H9 (cell line): ENCODE data around the gene AMER1. TPM values are rescaled to one million over a fixed set of nuclear protein-coding genes. Genes with fewer than 3 reads are reported as not detected.
A peak's percentile ranks its signal among the peaks of the same experiment; 100 is the strongest.

Source experiments
- DNase-seq: peaks from one replicate; pipeline ENCODE4 v3.0.0-alpha.2; 2017
- H2AFZ ChIP-seq: one replicate; pipeline ENCODE4 v1.6.1; 2013; ENCODE audit warnings: mild to moderate bottlenecking, low read length, control low read depth, moderate library complexity
- H2AK5ac ChIP-seq: 2 replicates; pipeline ENCODE4 v1.6.1; 2013; ENCODE audit warnings: low read length, control low read depth, mixed read lengths; ENCODE audit not compliant: insufficient read length
- H2BK120ac ChIP-seq: one replicate; pipeline ENCODE4 v1.6.1; 2013; ENCODE audit warnings: low read depth, mild to moderate bottlenecking, low read length, control low read depth, inconsistent platforms; ENCODE audit not compliant: poor library complexity, severe bottlenecking
- H2BK12ac ChIP-seq: 2 replicates; pipeline ENCODE4 v1.6.1; 2013; ENCODE audit warnings: low read length, control low read depth, mixed read lengths, low read depth; ENCODE audit not compliant: insufficient read length
- H2BK15ac ChIP-seq: 2 replicates; pipeline ENCODE4 v1.6.1; 2013; ENCODE audit warnings: low read depth, low read length, control low read depth
- H2BK20ac ChIP-seq: one replicate; pipeline ENCODE4 v1.6.1; 2013; ENCODE audit warnings: low read depth, mild to moderate bottlenecking, low read length, control low read depth, inconsistent platforms; ENCODE audit not compliant: poor library complexity, severe bottlenecking
- H2BK5ac ChIP-seq: 2 replicates; pipeline ENCODE4 v1.6.1; 2013; ENCODE audit warnings: low read length, control low read depth, mixed read lengths; ENCODE audit not compliant: insufficient read length
- H3K14ac ChIP-seq: 2 replicates; pipeline ENCODE4 v1.6.1; 2013; ENCODE audit warnings: low read length, control low read depth; ENCODE audit not compliant: insufficient read depth
- H3K18ac ChIP-seq: 2 replicates; pipeline ENCODE4 v1.6.1; 2013; ENCODE audit warnings: low read depth, mild to moderate bottlenecking, mixed read lengths, low read length, control low read depth; ENCODE audit not compliant: insufficient read length
- H3K23ac ChIP-seq: 2 replicates; pipeline ENCODE4 v1.6.1; 2013; ENCODE audit warnings: low read length, control low read depth, mixed read lengths, low read depth; ENCODE audit not compliant: insufficient read length
- H3K23me2 ChIP-seq: 2 replicates; pipeline ENCODE4 v1.6.1; 2013; ENCODE audit warnings: low read depth, mild to moderate bottlenecking, mixed read lengths, low read length, control low read depth; ENCODE audit not compliant: insufficient read length, poor library complexity, severe bottlenecking
- H3K27ac ChIP-seq: 2 replicates; pipeline ENCODE4 v1.5.1; 2013; ENCODE audit warnings: low read length, control low read depth, mixed read lengths, low read depth; ENCODE audit not compliant: insufficient read length
- H3K27me3 ChIP-seq: 2 replicates; pipeline ENCODE4 v1.6.1; 2013; ENCODE audit warnings: low read length, control low read depth, inconsistent platforms; ENCODE audit not compliant: insufficient read depth
- H3K4ac ChIP-seq: 2 replicates; pipeline ENCODE4 v1.6.1; 2013; ENCODE audit warnings: low read depth, mild to moderate bottlenecking, control low read depth, inconsistent platforms, low read length, moderate library complexity
- H3K4me1 ChIP-seq: 2 replicates; pipeline ENCODE4 v1.6.1; 2013; ENCODE audit warnings: low read length, control low read depth, inconsistent platforms; ENCODE audit not compliant: insufficient read depth
- H3K4me2 ChIP-seq: 2 replicates; pipeline ENCODE4 v1.6.1; 2013; ENCODE audit warnings: low read length, control low read depth, mixed read lengths; ENCODE audit not compliant: insufficient read length, insufficient read depth
- H3K56ac ChIP-seq: 2 replicates; pipeline ENCODE4 v1.6.1; 2013; ENCODE audit warnings: low read depth, mild to moderate bottlenecking, mixed read lengths, low read length, control low read depth; ENCODE audit not compliant: insufficient read length
- H3K79me1 ChIP-seq: 2 replicates; pipeline ENCODE4 v1.6.1; 2013; ENCODE audit warnings: low read depth, mild to moderate bottlenecking, moderate library complexity, low read length, control low read depth, inconsistent platforms; ENCODE audit not compliant: insufficient read depth, poor library complexity, severe bottlenecking
- H3K79me2 ChIP-seq: 2 replicates; pipeline ENCODE4 v1.6.1; 2013; ENCODE audit warnings: low read length, control low read depth, inconsistent platforms; ENCODE audit not compliant: insufficient read depth
- H3K9ac ChIP-seq: 2 replicates; pipeline ENCODE4 v1.6.1; 2013; ENCODE audit warnings: low read length, control low read depth, mixed read lengths; ENCODE audit not compliant: insufficient read length; ENCODE audit errors: extremely low read depth
- H3K9me3 ChIP-seq: one replicate; pipeline ENCODE4 v1.6.1; 2013; ENCODE audit warnings: low read depth, low read length, inconsistent platforms; ENCODE audit not compliant: control insufficient read depth
- H3T11ph ChIP-seq: one replicate; pipeline ENCODE4 v1.6.1; 2013; ENCODE audit warnings: mild to moderate bottlenecking, low read length, control low read depth, inconsistent platforms
- H4K20me1 ChIP-seq: one replicate; pipeline ENCODE4 v1.6.1; 2013; ENCODE audit not compliant: control insufficient read depth, insufficient read length, insufficient read depth
- H4K5ac ChIP-seq: 2 replicates; pipeline ENCODE4 v1.6.1; 2013; ENCODE audit warnings: low read depth, mild to moderate bottlenecking, mixed read lengths, low read length, control low read depth; ENCODE audit not compliant: insufficient read length
- H4K8ac ChIP-seq: replicated peaks from 2 replicates; pipeline ENCODE4 v1.6.1; 2013; ENCODE audit warnings: low read length, control low read depth, mixed read lengths, low read depth; ENCODE audit not compliant: insufficient read length
- H4K91ac ChIP-seq: 2 replicates; pipeline ENCODE4 v1.6.1; 2013; ENCODE audit warnings: low read depth, mild to moderate bottlenecking, moderate library complexity, mixed read lengths, low read length, control low read depth; ENCODE audit not compliant: insufficient read length
- H3K27ac Mint-ChIP-seq, 3 experiments: 2 replicates in 2 of 3; 3 replicates in 1 of 3; pipeline ENCODE4 v1.8.0; 2020 to 2021; ENCODE audit warnings: mixed read lengths in 3 of 3, mild to moderate bottlenecking in 1 of 3, moderate library complexity in 1 of 3
- H3K27me3 Mint-ChIP-seq: 2 replicates; pipeline ENCODE4 v1.8.0; 2021; ENCODE audit warnings: low read depth, mild to moderate bottlenecking, moderate library complexity, mixed read lengths
- H3K36me3 Mint-ChIP-seq, 3 experiments: 2 replicates in 2 of 3; 3 replicates in 1 of 3; pipeline ENCODE4 v1.8.0; 2020 to 2021; ENCODE audit warnings: low read depth in 3 of 3, mixed read lengths in 3 of 3; ENCODE audit not compliant: insufficient read depth in 1 of 3
- H3K4me1 Mint-ChIP-seq, 2 experiments: 2 replicates each; pipeline ENCODE4 v1.8.0; 2020; ENCODE audit warnings: mixed read lengths in 2 of 2
- H3K4me3 Mint-ChIP-seq, 2 experiments: 2 replicates in 1 of 2; 3 replicates in 1 of 2; pipeline ENCODE4 v1.8.0; 2020 to 2021; ENCODE audit warnings: mild to moderate bottlenecking in 2 of 2, mixed read lengths in 2 of 2, moderate library complexity in 1 of 2
- H3K9me3 Mint-ChIP-seq, 2 experiments: 2 replicates in 1 of 2; 3 replicates in 1 of 2; pipeline ENCODE4 v1.8.0; 2020; ENCODE audit warnings: mild to moderate bottlenecking in 2 of 2, mixed read lengths in 2 of 2, moderate library complexity in 1 of 2
- WGBS: extraction: QIAGEN DNeasy Blood & Tissue Kit; methylation state at CpG from one replicate; pipeline ENCODE4 v1.1.7; 2013; ENCODE audit warnings: missing lambda C conversion rate, low lambda C conversion rate, mixed read lengths; ENCODE audit not compliant: insufficient read length; ENCODE audit errors: extremely low coverage; 5-methylcytosine and 5-hydroxymethylcytosine counted together
- total RNA-seq: library from RNA; stranded (reverse); gene quantifications from 2 replicates; pipeline ENCODE4 v1.2.1, GENCODE V29; 2021
- TF ChIP-seq, protein P1 (sequence below): fragments of 200-600 bp; sonication (generic); conservative IDR thresholded peaks from 3 replicates; pipeline ENCODE4 v1.8.0; 2021; ENCODE audit warnings: antibody characterized with exemption, mild to moderate bottlenecking

The AMER1 gene
- total RNA-seq, 1 experiment from 2014 or later: 6.2 TPM

GRCh38 chrX:64205735-64206501, 410 bp upstream of the AMER1 start:
- Histone ChIP-seq H3K27ac (no peak overlapping the region), H2AK5ac (no peak overlapping the region), H3K9me3 (peaks cover 27% of the 10 kb centered on the region), H4K5ac (no peak overlapping the region), H3K18ac (peak overlapping the region; percentile 72), H3K79me2 (no peaks in the 10 kb centered on the region), H2BK5ac (no peak overlapping the region), H4K8ac (no peak overlapping the region), H3K23me2 (peaks cover 5% of the 10 kb centered on the region), H4K91ac (no peak overlapping the region), H3K4me2 (peak overlapping the region; percentile 66), H3K9ac (no peak overlapping the region), H2BK120ac (no peak overlapping the region), H3K4ac (no peak overlapping the region), H3K56ac (no peak overlapping the region), H2AFZ (no peak overlapping the region), H3K27me3 (no peaks in the 10 kb centered on the region; the same call in 1 of the 2 replicates), H3K23ac (no peak overlapping the region), H3K4me1 (no peaks in the 10 kb centered on the region), H2BK12ac (no peak overlapping the region), H3K14ac (no peak overlapping the region), H2BK20ac (no peak overlapping the region), H4K20me1 (no peaks in the 10 kb centered on the region), H3T11ph (no peak overlapping the region), H3K79me1 (peaks cover 3% of the 10 kb centered on the region), H2BK15ac (no peak overlapping the region)
- Mint-ChIP-seq H3K4me3 (peak overlapping the region; percentile 67 to 79), H3K27me3 (peaks cover 33% of the 10 kb centered on the region), H3K27ac (peak overlapping the region in 2 of 3 experiments; percentile 31 to 81; a peak in 4 of 7 replicates), H3K9me3 (peaks cover 54 to 63% of the 10 kb centered on the region in 2 experiments), H3K36me3 (peaks cover 0 to 7% (median 3%) of the 10 kb centered on the region in 3 experiments; a peak in 2 of 7 replicates), H3K4me1 (peaks cover 2 to 12% of the 10 kb centered on the region in 2 experiments; a peak in 2 of 4 replicates)
- no CpG with 5 or more reads among the region's 45 CpGs for WGBS
- TF ChIP-seq, protein P1, sequence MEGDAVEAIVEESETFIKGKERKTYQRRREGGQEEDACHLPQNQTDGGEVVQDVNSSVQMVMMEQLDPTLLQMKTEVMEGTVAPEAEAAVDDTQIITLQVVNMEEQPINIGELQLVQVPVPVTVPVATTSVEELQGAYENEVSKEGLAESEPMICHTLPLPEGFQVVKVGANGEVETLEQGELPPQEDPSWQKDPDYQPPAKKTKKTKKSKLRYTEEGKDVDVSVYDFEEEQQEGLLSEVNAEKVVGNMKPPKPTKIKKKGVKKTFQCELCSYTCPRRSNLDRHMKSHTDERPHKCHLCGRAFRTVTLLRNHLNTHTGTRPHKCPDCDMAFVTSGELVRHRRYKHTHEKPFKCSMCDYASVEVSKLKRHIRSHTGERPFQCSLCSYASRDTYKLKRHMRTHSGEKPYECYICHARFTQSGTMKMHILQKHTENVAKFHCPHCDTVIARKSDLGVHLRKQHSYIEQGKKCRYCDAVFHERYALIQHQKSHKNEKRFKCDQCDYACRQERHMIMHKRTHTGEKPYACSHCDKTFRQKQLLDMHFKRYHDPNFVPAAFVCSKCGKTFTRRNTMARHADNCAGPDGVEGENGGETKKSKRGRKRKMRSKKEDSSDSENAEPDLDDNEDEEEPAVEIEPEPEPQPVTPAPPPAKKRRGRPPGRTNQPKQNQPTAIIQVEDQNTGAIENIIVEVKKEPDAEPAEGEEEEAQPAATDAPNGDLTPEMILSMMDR: peak; percentile 32; the same call in 1 of the 3 replicates
- peak; percentile 92 for DNase-seq
